GM12874 (cell line): ENCODE results near the gene SAMSN1.

Experiments used
- TF ChIP-seq, protein P1 (sequence below): IDR thresholded peaks from 2 replicates; pipeline ENCODE4 v1.5.1; 2011; ENCODE audit warnings: low read depth, mild to moderate bottlenecking, control low read depth, low read length, moderate library complexity; ENCODE audit not compliant: insufficient read depth

SAMSN1 gene

DNA sequence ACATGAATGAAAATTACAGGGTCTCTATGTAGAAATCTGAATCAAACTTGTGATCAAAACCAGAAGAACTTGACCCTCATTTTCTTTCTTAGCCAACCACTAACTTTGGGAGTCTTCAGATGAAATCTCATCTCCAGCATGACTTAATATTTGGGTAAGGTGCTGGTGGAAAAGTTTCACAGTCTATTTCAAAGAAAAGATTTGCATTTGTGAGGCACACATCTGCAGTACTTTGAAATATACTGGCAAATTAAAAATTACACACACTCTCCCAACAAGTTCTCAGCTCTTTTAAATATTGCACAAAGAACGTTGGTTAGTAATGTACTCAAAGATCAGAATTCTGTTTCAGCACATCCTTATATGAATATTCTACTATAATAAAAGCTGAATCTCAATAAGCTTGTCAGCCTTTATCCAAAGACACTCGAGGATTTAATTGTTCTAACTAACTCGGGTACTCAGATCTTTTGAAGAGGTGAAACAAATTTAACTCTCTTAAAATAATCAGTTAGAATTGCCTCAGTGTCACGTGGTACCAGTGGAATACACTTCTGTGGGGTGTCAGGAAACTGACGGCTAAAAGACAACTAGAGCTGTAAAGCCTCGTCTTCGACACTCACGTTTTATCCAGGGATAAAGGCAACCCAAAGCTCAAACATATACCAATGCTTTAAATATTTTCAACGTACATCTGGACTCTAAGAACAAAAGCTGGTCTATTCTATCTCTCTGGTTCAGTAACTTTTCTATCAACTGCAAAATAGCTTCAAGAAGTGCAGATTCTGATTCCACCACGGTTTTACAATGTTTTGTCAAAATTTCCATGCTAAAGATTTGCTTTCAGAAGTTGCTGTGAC is 19.0 kb downstream of the SAMSN1 start:
- TF ChIP-seq, protein P1, sequence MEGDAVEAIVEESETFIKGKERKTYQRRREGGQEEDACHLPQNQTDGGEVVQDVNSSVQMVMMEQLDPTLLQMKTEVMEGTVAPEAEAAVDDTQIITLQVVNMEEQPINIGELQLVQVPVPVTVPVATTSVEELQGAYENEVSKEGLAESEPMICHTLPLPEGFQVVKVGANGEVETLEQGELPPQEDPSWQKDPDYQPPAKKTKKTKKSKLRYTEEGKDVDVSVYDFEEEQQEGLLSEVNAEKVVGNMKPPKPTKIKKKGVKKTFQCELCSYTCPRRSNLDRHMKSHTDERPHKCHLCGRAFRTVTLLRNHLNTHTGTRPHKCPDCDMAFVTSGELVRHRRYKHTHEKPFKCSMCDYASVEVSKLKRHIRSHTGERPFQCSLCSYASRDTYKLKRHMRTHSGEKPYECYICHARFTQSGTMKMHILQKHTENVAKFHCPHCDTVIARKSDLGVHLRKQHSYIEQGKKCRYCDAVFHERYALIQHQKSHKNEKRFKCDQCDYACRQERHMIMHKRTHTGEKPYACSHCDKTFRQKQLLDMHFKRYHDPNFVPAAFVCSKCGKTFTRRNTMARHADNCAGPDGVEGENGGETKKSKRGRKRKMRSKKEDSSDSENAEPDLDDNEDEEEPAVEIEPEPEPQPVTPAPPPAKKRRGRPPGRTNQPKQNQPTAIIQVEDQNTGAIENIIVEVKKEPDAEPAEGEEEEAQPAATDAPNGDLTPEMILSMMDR, result no peak

DNA sequence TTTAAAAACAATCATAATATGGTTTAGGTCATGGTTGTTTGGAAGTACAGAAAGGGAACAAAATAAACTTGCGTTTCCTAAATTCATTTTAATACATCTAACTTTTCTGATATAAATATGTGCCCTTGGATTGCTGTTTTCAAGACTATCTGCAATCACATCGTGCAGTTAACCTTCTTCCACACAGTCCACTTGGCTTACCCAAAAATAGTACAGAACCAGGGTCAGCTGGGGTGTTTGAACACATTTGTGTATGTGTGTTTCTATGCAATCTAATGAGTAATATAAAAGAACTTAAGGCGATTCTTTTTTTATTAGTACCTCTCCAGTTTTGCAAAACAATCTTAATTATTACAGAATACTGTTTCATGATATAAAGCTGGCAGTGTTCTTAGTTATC is 19.9 kb downstream of the SAMSN1 start:
- TF ChIP-seq, protein P1, result no peak

GRCh38 chr21:14523234-14523633 is 22.9 kb downstream of the SAMSN1 start:
- TF ChIP-seq, protein P1, result no peak

DNA sequence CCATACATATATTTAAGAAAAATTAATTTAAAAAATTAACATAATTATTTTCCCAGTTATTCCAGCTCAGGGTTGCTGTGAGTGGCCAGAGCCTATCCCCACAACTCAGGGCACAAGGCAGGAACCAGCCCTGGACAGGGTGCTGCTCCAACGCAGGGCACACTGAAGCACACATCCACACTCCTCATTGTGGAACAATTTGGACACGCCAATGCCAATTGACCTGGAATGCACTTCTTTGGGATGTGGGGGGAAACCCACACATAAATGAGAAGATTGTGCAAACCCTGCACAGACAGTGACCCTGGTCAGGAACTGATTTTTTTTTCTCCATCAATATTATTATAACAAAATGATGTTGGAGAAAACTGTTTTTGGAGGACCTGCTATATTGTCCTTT is 23.4 kb downstream of the SAMSN1 start:
- TF ChIP-seq, protein P1, result no peak

DNA sequence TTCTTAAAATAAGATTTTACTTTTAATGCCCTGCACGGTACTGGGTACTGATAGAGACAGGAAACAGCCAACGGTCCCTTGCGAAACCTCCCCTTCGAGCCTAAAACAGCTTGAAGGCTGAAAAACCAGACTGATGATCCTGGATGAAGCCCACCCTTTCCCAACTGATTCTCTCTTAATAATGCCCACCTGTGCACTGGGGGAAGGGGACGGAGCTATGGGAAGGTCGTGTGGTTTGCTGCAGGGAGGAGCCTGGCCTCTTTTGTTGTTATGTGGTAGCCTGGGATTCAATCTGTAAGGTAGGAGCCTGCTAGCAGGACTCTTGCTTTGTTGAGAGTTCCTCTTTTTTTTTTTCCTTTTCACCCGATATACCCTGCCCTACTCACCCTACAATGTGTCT is 25.6 kb downstream of the SAMSN1 start:
- TF ChIP-seq, protein P1, result no peak

- TF ChIP-seq, protein P1, result no peak
These were observed 27.1 kb downstream of the SAMSN1 start for GRCh38 chr21:14519000-14519399.

DNA sequence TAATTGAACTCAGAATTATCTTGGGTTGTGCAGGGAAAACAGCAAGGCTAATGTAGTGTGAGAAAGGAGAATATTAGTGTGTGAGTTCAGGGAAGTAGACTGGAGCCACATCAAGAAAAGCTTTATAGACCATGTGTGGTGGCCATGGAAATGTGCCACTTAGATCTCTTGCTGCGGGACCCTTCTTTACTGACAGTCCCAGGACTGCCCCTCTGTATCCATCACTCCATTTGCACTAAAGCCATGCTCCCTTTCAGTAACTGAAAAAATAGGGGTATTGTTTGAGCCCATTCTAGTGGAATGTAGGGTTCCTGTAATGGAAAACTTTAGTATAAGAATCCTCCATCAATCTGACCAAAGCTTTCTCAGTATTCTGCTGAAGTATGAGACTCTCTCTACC is 32.3 kb downstream of the SAMSN1 start:
- TF ChIP-seq, protein P1, result no peak
